Trophoblast cell (in vitro differentiated cells and primary cell): ENCODE results near the gene CRB2.
A peak's percentile ranks its signal among the peaks of the same experiment; 100 is the strongest.

Experiments used
- DNase-seq, 2 donors: peaks; one replicate each; pipeline ENCODE4 v3.0.0-alpha.2; 2016
- H2AFZ ChIP-seq: 2 replicates; pipeline ENCODE4 v1.6.1; 2013; ENCODE audit warnings: low read length, moderate library complexity, mild to moderate bottlenecking; ENCODE audit not compliant: insufficient read depth, poor library complexity
- H2AK5ac ChIP-seq: 2 replicates; pipeline ENCODE4 v1.6.1; 2013; ENCODE audit warnings: mild to moderate bottlenecking, low read length
- H2BK120ac ChIP-seq: 2 replicates; pipeline ENCODE4 v1.6.1; 2013; ENCODE audit warnings: low read length, mild to moderate bottlenecking, moderate library complexity; ENCODE audit not compliant: insufficient read depth, poor library complexity
- H2BK12ac ChIP-seq: 2 replicates; pipeline ENCODE4 v1.6.1; 2013; ENCODE audit warnings: mild to moderate bottlenecking, low read length, moderate library complexity
- H2BK5ac ChIP-seq: 2 replicates; pipeline ENCODE4 v1.6.1; 2013; ENCODE audit warnings: low read length, low read depth, moderate library complexity, mild to moderate bottlenecking; ENCODE audit not compliant: poor library complexity
- H3K14ac ChIP-seq: 2 replicates; pipeline ENCODE4 v1.6.1; 2013; ENCODE audit warnings: mild to moderate bottlenecking, low read length
- H3K18ac ChIP-seq: 2 replicates; pipeline ENCODE4 v1.6.1; 2013; ENCODE audit warnings: mild to moderate bottlenecking, low read length
- H3K23ac ChIP-seq: 2 replicates; pipeline ENCODE4 v1.6.1; 2013; ENCODE audit warnings: low read length
- H3K27ac ChIP-seq: 2 replicates; pipeline ENCODE4 v1.5.1; 2013; ENCODE audit warnings: low read depth, mild to moderate bottlenecking, inconsistent platforms, low read length, moderate library complexity
- H3K27me3 ChIP-seq: 2 replicates; pipeline ENCODE4 v1.6.1; 2013; ENCODE audit warnings: inconsistent platforms, mild to moderate bottlenecking, low read length, moderate library complexity; ENCODE audit not compliant: insufficient read depth
- H3K36me3 ChIP-seq, 2 experiments: 1 replicate in 1 of 2; 2 replicates in 1 of 2; pipeline ENCODE4 v1.6.1; 2013; ENCODE audit warnings: low read length in 2 of 2, mild to moderate bottlenecking in 2 of 2, moderate library complexity in 1 of 2; ENCODE audit not compliant: insufficient read depth in 2 of 2, control insufficient read depth in 1 of 2
- H3K4ac ChIP-seq: 2 replicates; pipeline ENCODE4 v1.6.1; 2013; ENCODE audit warnings: low read depth, mild to moderate bottlenecking, low read length, moderate library complexity
- H3K4me1 ChIP-seq, 2 experiments: 1 replicate in 1 of 2; 2 replicates in 1 of 2; pipeline ENCODE4 v1.6.1; 2013; ENCODE audit warnings: low read length in 2 of 2, mild to moderate bottlenecking in 2 of 2, moderate library complexity in 1 of 2; ENCODE audit not compliant: insufficient read depth in 2 of 2, control insufficient read depth in 1 of 2
- H3K4me2 ChIP-seq: 2 replicates; pipeline ENCODE4 v1.6.1; 2013; ENCODE audit warnings: inconsistent platforms, mild to moderate bottlenecking, low read length, moderate library complexity
- H3K4me3 ChIP-seq: 2 replicates; pipeline ENCODE4 v1.5.1; 2013; ENCODE audit warnings: mild to moderate bottlenecking, low read depth, low read length, inconsistent platforms
- H3K79me1 ChIP-seq: one replicate; pipeline ENCODE4 v1.6.1; 2013; ENCODE audit warnings: low read length
- H3K79me2 ChIP-seq: 2 replicates; pipeline ENCODE4 v1.6.1; 2013; ENCODE audit warnings: low read length, mild to moderate bottlenecking; ENCODE audit not compliant: control insufficient read depth, insufficient read depth, poor library complexity
- H3K9ac ChIP-seq: 2 replicates; pipeline ENCODE4 v1.6.1; 2013; ENCODE audit warnings: mild to moderate bottlenecking, low read length
- H3K9me3 ChIP-seq: 2 replicates; pipeline ENCODE4 v1.6.1; 2013; ENCODE audit warnings: low read depth, mild to moderate bottlenecking, control low read depth, inconsistent platforms, low read length; ENCODE audit not compliant: insufficient read depth
- H4K12ac ChIP-seq: 2 replicates; pipeline ENCODE4 v1.6.1; 2013; ENCODE audit warnings: low read depth, mild to moderate bottlenecking, low read length, moderate library complexity
- H4K8ac ChIP-seq: 2 replicates; pipeline ENCODE4 v1.6.1; 2013; ENCODE audit warnings: low read depth, mild to moderate bottlenecking, low read length, moderate library complexity
- H4K91ac ChIP-seq: one replicate; pipeline ENCODE4 v1.6.1; 2013; ENCODE audit warnings: low read depth, mild to moderate bottlenecking, low read length, moderate library complexity
- WGBS: extraction: QIAGEN DNeasy Blood & Tissue Kit; methylation state at CpG from one replicate; pipeline ENCODE4 v1.1.7; 2013; ENCODE audit warnings: missing lambda C conversion rate; ENCODE audit not compliant: insufficient read length, insufficient coverage; ENCODE audit errors: extremely low coverage; 5-methylcytosine and 5-hydroxymethylcytosine counted together

Gene CRB2

DNA sequence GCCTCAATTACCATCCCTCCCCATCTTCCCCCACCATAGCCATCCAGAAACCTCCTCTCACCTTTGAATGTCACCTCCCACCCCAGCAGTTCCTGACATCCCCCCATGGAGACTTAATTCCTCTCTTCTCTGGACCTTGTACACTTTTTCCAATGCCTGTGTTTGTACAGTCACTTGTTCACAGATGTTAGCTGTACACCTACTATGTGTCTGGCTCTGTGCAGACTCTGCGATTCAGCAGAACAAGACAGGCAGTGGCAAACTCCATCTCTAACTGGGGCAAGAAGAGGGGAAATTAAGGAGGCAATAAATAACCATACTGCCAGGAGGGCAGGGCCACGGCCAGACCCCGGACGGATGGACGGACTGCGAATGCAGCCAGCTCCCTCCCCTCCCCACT, 29.8 kb upstream of the CRB2 start:
- H4K12ac ChIP-seq: no peak overlapping the region

DNA sequence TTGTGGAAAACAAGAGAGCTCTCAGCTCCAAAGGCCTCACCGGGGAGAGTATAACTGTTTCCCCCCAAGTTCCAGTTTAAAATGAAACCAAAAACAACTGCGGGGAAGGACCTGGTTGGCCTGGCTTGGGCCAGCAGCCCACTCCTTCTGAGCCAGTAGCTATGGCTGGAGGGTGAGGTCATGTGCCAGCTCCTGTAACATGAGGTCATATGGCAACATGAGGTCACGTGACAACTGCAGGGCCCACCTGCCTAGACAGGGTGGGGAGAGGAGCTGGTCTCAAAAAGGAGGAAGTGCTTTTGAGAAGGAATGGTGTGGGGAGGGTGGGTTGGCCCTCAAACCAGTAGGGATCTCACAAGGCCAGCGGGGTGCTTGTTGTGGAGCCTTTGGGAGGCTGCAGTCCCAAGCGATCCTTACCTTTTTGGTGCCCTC, 29.3 kb upstream of the CRB2 start:
- Histone ChIP-seq H3K79me1 (peaks cover 8% of the 10 kb centered on the region), H3K4ac (no peak overlapping the region)

More for the DNA sequence above, 29.8 kb upstream of the CRB2 start:
- Histone ChIP-seq H3K79me1 (peaks cover 8% of the 10 kb centered on the region), H4K8ac (no peak overlapping the region), H2AK5ac (no peak overlapping the region), H4K91ac (peak overlapping the region; percentile 11), H3K9ac (no peak overlapping the region), H2AFZ (no peak overlapping the region), H2BK5ac (no peak overlapping the region), H3K27ac (no peak overlapping the region), H3K79me2 (no peaks in the 10 kb centered on the region), H3K9me3 (no peaks in the 10 kb centered on the region), H3K36me3 (no peaks in the 10 kb centered on the region), H3K27me3 (no peaks in the 10 kb centered on the region), H3K18ac (no peak overlapping the region), H3K4me2 (no peak overlapping the region), H3K4ac (no peak overlapping the region), H3K4me3 (no peak overlapping the region), H2BK12ac (no peak overlapping the region), H3K23ac (no peak overlapping the region), H3K14ac (no peak overlapping the region), H2BK120ac (no peak overlapping the region), H3K4me1 (peaks cover 33 to 37% of the 10 kb centered on the region in 2 experiments)
- WGBS: no CpG with 5 or more reads among the region's 6 CpGs
- no peak for DNase-seq

DNA sequence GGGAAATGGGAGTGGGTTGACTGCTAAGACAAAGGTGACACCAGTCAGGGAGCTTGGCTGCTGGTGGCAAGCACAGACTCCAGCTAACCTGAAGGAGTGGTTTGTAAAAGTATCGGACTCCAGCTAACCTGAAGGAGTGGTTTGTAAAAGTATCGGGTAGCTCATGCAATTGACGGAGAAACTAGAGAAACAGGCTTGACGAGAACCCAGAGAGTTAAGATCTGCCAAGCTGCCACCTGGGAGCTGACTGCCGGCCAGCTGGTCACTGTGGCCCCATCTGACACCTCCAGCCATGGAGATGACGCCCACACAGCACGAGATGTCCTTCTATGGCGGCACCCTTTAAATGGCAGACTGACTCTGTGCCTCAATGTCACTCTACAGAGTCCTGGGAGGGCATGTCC, 28.3 kb upstream of the CRB2 start:
- no peak overlapping the region for H3K4ac ChIP-seq
- no peak overlapping the region for H2AK5ac ChIP-seq
- H3K9ac ChIP-seq: no peak overlapping the region
- H3K36me3 ChIP-seq: no peaks in the 10 kb centered on the region
- H3K14ac ChIP-seq: no peak overlapping the region
- peak overlapping the region; percentile 55 for H2BK12ac ChIP-seq
- H3K79me2 ChIP-seq: no peaks in the 10 kb centered on the region
- no peak overlapping the region for H3K23ac ChIP-seq
- H3K4me1 ChIP-seq: peaks cover 31 to 34% of the 10 kb centered on the region in 2 experiments
- peaks cover 8% of the 10 kb centered on the region for H3K79me1 ChIP-seq
- peak overlapping the region; percentile 2 for H3K18ac ChIP-seq
- peak; percentile 85 to 93 for DNase-seq
- H4K91ac ChIP-seq: peak overlapping the region; percentile 1
- no peak overlapping the region for H4K8ac ChIP-seq
- no peak overlapping the region for H4K12ac ChIP-seq
- H2AFZ ChIP-seq: no peak overlapping the region
- H2BK5ac ChIP-seq: no peak overlapping the region
- no peak overlapping the region for H3K4me3 ChIP-seq
- H2BK120ac ChIP-seq: peak overlapping the region; percentile 6
- no peaks in the 10 kb centered on the region for H3K27me3 ChIP-seq
- WGBS: no CpG with 5 or more reads among the region's 8 CpGs
- no peaks in the 10 kb centered on the region for H3K9me3 ChIP-seq
- H3K4me2 ChIP-seq: peak overlapping the region; percentile 54
- H3K27ac ChIP-seq: peak overlapping the region; percentile 46

More for the DNA sequence above, 29.3 kb upstream of the CRB2 start:
- Histone ChIP-seq H3K18ac (no peak overlapping the region), H2AFZ (peak overlapping the region; percentile 4), H3K27ac (no peak overlapping the region), H3K4me1 (peaks cover 33 to 37% of the 10 kb centered on the region in 2 experiments), H3K14ac (peak overlapping the region; percentile 3), H2BK12ac (peak overlapping the region; percentile 1), H3K9ac (no peak overlapping the region), H4K91ac (peak overlapping the region; percentile 11), H3K79me2 (no peaks in the 10 kb centered on the region), H2BK5ac (no peak overlapping the region), H3K4me2 (no peak overlapping the region), H3K9me3 (no peaks in the 10 kb centered on the region), H3K36me3 (no peaks in the 10 kb centered on the region), H4K8ac (no peak overlapping the region), H2AK5ac (no peak overlapping the region), H3K27me3 (no peaks in the 10 kb centered on the region), H2BK120ac (no peak overlapping the region), H4K12ac (no peak overlapping the region), H3K23ac (no peak overlapping the region), H3K4me3 (no peak overlapping the region)
- no CpG with 5 or more reads among the region's 5 CpGs for WGBS
- DNase-seq: peak in 1 of 2 donors; percentile 17

DNA sequence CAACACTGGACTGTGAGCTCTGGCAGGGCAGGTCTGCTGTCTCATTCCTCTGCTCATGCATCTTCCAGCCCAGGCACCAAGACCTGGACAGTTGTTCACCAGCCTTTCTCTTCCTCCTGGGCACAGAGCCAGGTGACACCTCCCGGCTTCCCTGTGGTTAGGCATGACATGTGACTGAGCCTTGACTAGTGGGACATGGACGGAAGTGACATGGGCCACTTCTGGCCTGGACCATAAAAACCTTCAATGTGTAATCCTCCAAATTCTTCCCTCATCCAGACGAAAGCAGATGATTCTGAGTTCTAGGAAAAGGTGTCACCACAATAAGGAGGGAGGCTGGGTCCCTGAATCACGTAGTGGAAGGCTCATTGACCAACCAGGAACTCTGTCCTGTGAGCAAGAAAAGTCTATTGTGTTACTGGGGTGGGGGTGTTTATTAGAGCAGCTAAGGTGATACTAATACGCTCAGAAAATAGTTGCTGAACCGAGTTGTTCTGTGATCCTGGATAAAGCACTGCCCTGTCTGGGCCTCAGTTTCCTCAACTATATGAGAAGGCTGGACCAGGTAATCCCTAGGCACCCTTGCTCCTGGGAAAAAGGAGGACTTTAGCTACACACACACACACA, 26.6 kb upstream of the CRB2 start:
- peaks cover 22 to 25% of the 10 kb centered on the region in 2 experiments for H3K4me1 ChIP-seq
- no peak overlapping the region for H4K12ac ChIP-seq
- H3K23ac ChIP-seq: no peak overlapping the region
- no peak overlapping the region for H3K9ac ChIP-seq
- H2AFZ ChIP-seq: peak overlapping the region; percentile 8
- no peak overlapping the region for H4K8ac ChIP-seq
- DNase-seq: peak in 1 of 2 donors; percentile 19
- no peaks in the 10 kb centered on the region for H3K36me3 ChIP-seq
- H3K79me2 ChIP-seq: no peaks in the 10 kb centered on the region
- H2BK12ac ChIP-seq: peak overlapping the region; percentile 18
- no peak overlapping the region for H3K27ac ChIP-seq
- peaks cover 8% of the 10 kb centered on the region for H3K79me1 ChIP-seq
- H3K4ac ChIP-seq: no peak overlapping the region
- no peak overlapping the region for H2BK5ac ChIP-seq
- H3K27me3 ChIP-seq: no peaks in the 10 kb centered on the region
- peak overlapping the region; percentile 22 for H2AK5ac ChIP-seq
- WGBS: no CpG with 5 or more reads among the region's 6 CpGs
- peak overlapping the region; percentile 4 for H4K91ac ChIP-seq
- peak overlapping the region; percentile 32 for H3K14ac ChIP-seq
- H2BK120ac ChIP-seq: no peak overlapping the region
- no peak overlapping the region for H3K4me3 ChIP-seq
- H3K9me3 ChIP-seq: no peaks in the 10 kb centered on the region
- H3K4me2 ChIP-seq: no peak overlapping the region
- no peak overlapping the region for H3K18ac ChIP-seq
